GM19397 (cell line): ENCODE data around the gene CACNA2D3.

ENCODE experiments used
- ATAC-seq: cut with Tn5 transposase; IDR thresholded peaks from one replicate; pipeline ENCODE4 v1.9.1; 2021; ENCODE audit warnings: mild to moderate bottlenecking, moderate library complexity; ENCODE audit not compliant: unreplicated experiment

CACNA2D3 gene

GRCh38 chr3:54888873-54889272 is 766.5 kb downstream of the CACNA2D3 start:
- ATAC-seq, result no peak

- no peak for ATAC-seq
These were observed 767.4 kb downstream of the CACNA2D3 start for GRCh38 chr3:54889731-54890130.

GRCh38 chr3:54891540-54891897 is 769.2 kb downstream of the CACNA2D3 start:
- ATAC-seq, result no peak

- ATAC-seq, result no peak
These were observed 769.8 kb downstream of the CACNA2D3 start for GRCh38 chr3:54892168-54892567.

GRCh38 chr3:54895613-54896012 is 773.3 kb downstream of the CACNA2D3 start:
- ATAC-seq, result no peak

- no peak for ATAC-seq
These were observed 774.8 kb downstream of the CACNA2D3 start for GRCh38 chr3:54897028-54897711.

- ATAC-seq, result no peak
These were observed 776.9 kb downstream of the CACNA2D3 start for GRCh38 chr3:54899273-54899672.

GRCh38 chr3:54900838-54901591 is 778.7 kb downstream of the CACNA2D3 start:
- no peak for ATAC-seq

GRCh38 chr3:54901906-54902685 is 779.7 kb downstream of the CACNA2D3 start:
- ATAC-seq, result no peak

- no peak for ATAC-seq
These were observed 783.0 kb downstream of the CACNA2D3 start for GRCh38 chr3:54905261-54905888.

GRCh38 chr3:54905920-54906319 is 783.6 kb downstream of the CACNA2D3 start:
- no peak for ATAC-seq

- no peak for ATAC-seq
These were observed 784.4 kb downstream of the CACNA2D3 start for GRCh38 chr3:54906763-54907162.

GRCh38 chr3:54909191-54909590 is 786.8 kb downstream of the CACNA2D3 start:
- no peak for ATAC-seq

- no peak for ATAC-seq
These were observed 791.8 kb downstream of the CACNA2D3 start for GRCh38 chr3:54914180-54914579.

- no peak for ATAC-seq
These were observed 792.8 kb downstream of the CACNA2D3 start for GRCh38 chr3:54915181-54915580.

GRCh38 chr3:54915976-54916375 is 793.6 kb downstream of the CACNA2D3 start:
- no peak for ATAC-seq

- no peak for ATAC-seq
These were observed 794.4 kb downstream of the CACNA2D3 start for GRCh38 chr3:54916732-54917131.

- ATAC-seq, result no peak
These were observed 794.8 kb downstream of the CACNA2D3 start for GRCh38 chr3:54917174-54917573.

- no peak for ATAC-seq
These were observed 795.5 kb downstream of the CACNA2D3 start for GRCh38 chr3:54917862-54918261.

- ATAC-seq, result no peak
These were observed 796.2 kb downstream of the CACNA2D3 start for GRCh38 chr3:54918516-54918915.

GRCh38 chr3:54928046-54928770 is 805.9 kb downstream of the CACNA2D3 start, which contains the start of gene LRTM1:
Gene LRTM1, minus strand, starts transcription at chr3:54928059. Its CDS starts 148 bp downstream, at chr3:54927911.
- ATAC-seq, result no peak
